Type B pancreatic cell (in vitro differentiated cells): ENCODE measurements around the gene CTRB2. TPM values are rescaled to one million over a fixed set of nuclear protein-coding genes. Genes with fewer than 3 reads are reported as not detected.

ENCODE experiments used
- DNase-seq: peaks from one replicate; pipeline ENCODE4 v3.0.0; 2021; ENCODE audit warnings: mixed read lengths; ENCODE audit not compliant: unreplicated experiment; ENCODE audit errors: extremely low spot score
- H3K27ac Mint-ChIP-seq: 2 replicates; pipeline ENCODE4 v1.8.0; 2021; ENCODE audit warnings: mild to moderate bottlenecking, mixed read lengths
- H3K27me3 Mint-ChIP-seq: 2 replicates; pipeline ENCODE4 v1.8.0; 2021; ENCODE audit warnings: mixed read lengths
- H3K36me3 Mint-ChIP-seq: 2 replicates; pipeline ENCODE4 v1.8.0; 2021; ENCODE audit warnings: mixed read lengths
- H3K4me1 Mint-ChIP-seq: one replicate; pipeline ENCODE4 v1.8.0; 2021; ENCODE audit warnings: mixed read lengths; ENCODE audit not compliant: unreplicated experiment
- H3K4me3 Mint-ChIP-seq: 2 replicates; pipeline ENCODE4 v1.8.0; 2021; ENCODE audit warnings: mild to moderate bottlenecking, mixed read lengths
- H3K9me3 Mint-ChIP-seq: 2 replicates; pipeline ENCODE4 v1.8.0; 2021; ENCODE audit warnings: mixed read lengths
- CTCF ChIP-seq: fragments of 200-600 bp; sonication (generic); conservative IDR thresholded peaks from 2 replicates; pipeline ENCODE4 v1.5.0; 2021; ENCODE audit warnings: antibody characterized with exemption, mild to moderate bottlenecking
- total RNA-seq: library from RNA; stranded (reverse); gene quantifications from 2 replicates; pipeline ENCODE4 v1.2.1, GENCODE V29; 2021; ENCODE audit warnings: low replicate concordance

Gene CTRB2
- total RNA-seq, 1 donor from 2014 or later: not detected

- no peak for TF ChIP-seq CTCF
- Mint-ChIP-seq H3K4me3 (no peak overlapping the region), H3K4me1 (no peaks in the 10 kb centered on the region), H3K36me3 (peaks cover 11% of the 10 kb centered on the region), H3K9me3 (peaks cover 14% of the 10 kb centered on the region), H3K27me3 (no peaks in the 10 kb centered on the region), H3K27ac (no peak overlapping the region)
- DNase-seq: no peak
Measured at GRCh38 chr16:75176926-75177325, 30.0 kb downstream of the CTRB2 start.

- peaks cover 14% of the 10 kb centered on the region for H3K9me3 Mint-ChIP-seq
- TF ChIP-seq CTCF: no peak
- no peak overlapping the region for H3K4me3 Mint-ChIP-seq
- H3K27ac Mint-ChIP-seq: no peak overlapping the region
- no peak for DNase-seq
- no peaks in the 10 kb centered on the region for H3K4me1 Mint-ChIP-seq
- H3K27me3 Mint-ChIP-seq: no peaks in the 10 kb centered on the region
- H3K36me3 Mint-ChIP-seq: peaks cover 27% of the 10 kb centered on the region
Measured at GRCh38 chr16:75175074-75175473, 31.9 kb downstream of the CTRB2 start.

- no peaks in the 10 kb centered on the region for H3K27me3 Mint-ChIP-seq
- peaks cover 15% of the 10 kb centered on the region for H3K9me3 Mint-ChIP-seq
- no peak overlapping the region for H3K4me3 Mint-ChIP-seq
- H3K27ac Mint-ChIP-seq: no peak overlapping the region
- H3K4me1 Mint-ChIP-seq: no peaks in the 10 kb centered on the region
- peaks cover 50% of the 10 kb centered on the region for H3K36me3 Mint-ChIP-seq
- no peak for DNase-seq
- TF ChIP-seq CTCF: no peak
Measured at GRCh38 chr16:75172578-75172977, 34.4 kb downstream of the CTRB2 start.

GRCh38 chr16:75169899-75170405, 37.0 kb downstream of the CTRB2 start:
- H3K9me3 Mint-ChIP-seq: peaks cover 6% of the 10 kb centered on the region
- no peaks in the 10 kb centered on the region for H3K4me1 Mint-ChIP-seq
- no peak for DNase-seq
- H3K4me3 Mint-ChIP-seq: no peak overlapping the region
- H3K27ac Mint-ChIP-seq: no peak overlapping the region
- H3K27me3 Mint-ChIP-seq: no peaks in the 10 kb centered on the region
- no peak for TF ChIP-seq CTCF
- H3K36me3 Mint-ChIP-seq: peaks cover 72% of the 10 kb centered on the region

- H3K9me3 Mint-ChIP-seq: peaks cover 14% of the 10 kb centered on the region
- no peak for TF ChIP-seq CTCF
- peaks cover 65% of the 10 kb centered on the region for H3K36me3 Mint-ChIP-seq
- H3K27me3 Mint-ChIP-seq: no peaks in the 10 kb centered on the region
- no peaks in the 10 kb centered on the region for H3K4me1 Mint-ChIP-seq
- H3K27ac Mint-ChIP-seq: no peak overlapping the region
- no peak for DNase-seq
- no peak overlapping the region for H3K4me3 Mint-ChIP-seq
Measured at GRCh38 chr16:75160386-75160785, 46.6 kb downstream of the CTRB2 start.

Other genes starting within 250 kb of the CTRB2 start
- 85.9 and 88.9 TPM in 2 replicates for gene WDR59, start 222.0 kb downstream of the CTRB2 start, total RNA-seq
- 38.4 and 49.2 TPM in 2 replicates for gene ZNRF1, start 208.1 kb downstream of the CTRB2 start, total RNA-seq
- 0.69 and 1.8 TPM in 2 replicates for gene LDHD, start 90.4 kb downstream of the CTRB2 start, total RNA-seq
- gene ZFP1, start 58.6 kb downstream of the CTRB2 start, total RNA-seq: 10.0 and 19.8 TPM in 2 replicates
- gene CTRB1, start 11.8 kb upstream of the CTRB2 start, total RNA-seq: not detected in 2 replicates
- 67.2 and 73.0 TPM in 2 replicates for gene BCAR1, start 44.5 kb upstream of the CTRB2 start, total RNA-seq
- 62.5 and 84.9 TPM in 2 replicates for gene CFDP1, start 226.3 kb upstream of the CTRB2 start, total RNA-seq